ENCODE results near the gene ATM. TPM values are rescaled to one million over a fixed set of nuclear protein-coding genes. Genes with fewer than 3 reads are reported as not detected.
A peak's percentile ranks its signal among the peaks of the same experiment; 100 is the strongest.

The ATM gene
- total and polyA plus RNA-seq, 8 donors, result 19.3 to 68.6 (median 44.7) TPM

DNA sequence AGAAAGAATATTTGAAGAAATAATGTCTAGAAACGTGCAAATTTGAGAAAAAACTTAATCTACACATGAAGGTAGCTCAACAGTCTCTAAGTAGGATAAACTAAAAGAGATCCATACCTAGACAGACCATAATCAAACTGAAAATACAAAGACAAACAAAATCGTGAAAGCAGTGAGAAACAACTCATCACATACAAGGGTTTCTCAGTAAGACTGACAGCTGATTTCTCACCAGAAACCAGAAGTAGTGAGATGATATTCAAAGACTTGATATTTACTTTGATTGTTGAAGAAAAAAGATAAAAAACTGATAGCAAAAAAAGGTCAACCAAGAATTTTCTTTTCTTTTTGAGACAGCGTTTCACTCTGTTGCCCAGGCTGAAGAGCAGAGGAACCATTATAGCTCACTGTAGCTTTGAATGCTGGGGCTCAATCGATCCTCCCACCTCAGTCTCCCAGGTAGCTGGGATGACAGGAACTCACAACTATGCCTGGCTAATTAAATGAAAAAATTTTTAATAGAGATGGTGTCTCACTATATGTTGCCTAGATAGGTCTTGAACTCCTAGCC, 17.9 kb upstream of the ATM start:
- WGBS, 2 donors, result 95 to 97% methylated on average over 4 of the region's 4 CpGs
- no peak overlapping the region for H3K4me3 ChIP-seq
- no peak for FAIRE-seq
- no peaks in the 10 kb centered on the region for H3K27me3 ChIP-seq
- H3K36me3 ChIP-seq, result peaks cover 0 to 17% (median 14%) of the 10 kb centered on the region in 3 donors
- intact Hi-C loops (cut with DNase I), result no loop called here
- no peaks in the 10 kb centered on the region for H3K4me1 ChIP-seq
- DNase-seq, result no peak
- no peaks in the 10 kb centered on the region for H3K9me3 ChIP-seq
- H3K27ac ChIP-seq, result no peak overlapping the region
- no peak for TF ChIP-seq CTCF (IDR thresholded peaks at IDR 0.05)
- ATAC-seq, result no peak

DNA sequence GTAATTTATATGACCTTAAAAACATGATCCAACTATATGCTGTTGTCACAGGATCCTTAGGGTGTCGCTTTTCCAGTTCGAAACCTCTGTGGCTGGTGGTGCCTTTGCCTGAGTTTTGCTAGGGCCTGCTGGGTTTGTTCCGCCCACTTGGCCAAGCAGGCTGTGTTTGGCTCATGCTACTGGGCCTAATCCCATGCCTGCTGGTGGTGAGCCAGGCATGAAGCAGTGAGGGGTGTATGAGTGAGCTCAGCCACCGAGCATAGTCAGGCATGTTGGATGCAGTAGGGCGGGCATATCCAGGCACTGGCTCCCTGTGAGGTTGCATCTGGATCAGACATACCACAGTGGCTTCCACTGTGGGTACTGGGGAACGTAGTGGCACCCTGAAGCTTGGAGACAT, 16.7 kb upstream of the ATM start:
- no peak for TF ChIP-seq CTCF (IDR thresholded peaks at IDR 0.05)
- no peaks in the 10 kb centered on the region for H3K4me1 ChIP-seq
- no peak for DNase-seq
- no peak overlapping the region for H3K27ac ChIP-seq
- WGBS, 2 donors, result 97 to 99% methylated on average over 5 to 6 of the region's 6 CpGs
- H3K27me3 ChIP-seq, result no peaks in the 10 kb centered on the region
- FAIRE-seq, result no peak
- no peaks in the 10 kb centered on the region for H3K9me3 ChIP-seq
- no peak for ATAC-seq
- peaks cover 0 to 17% (median 14%) of the 10 kb centered on the region in 3 donors for H3K36me3 ChIP-seq
- H3K4me3 ChIP-seq, result no peak overlapping the region
- intact Hi-C loops (cut with DNase I), result no loop called here

- Histone ChIP-seq H3K4me3 (no peak overlapping the region), H3K27ac (no peak overlapping the region), H3K27me3 (no peaks in the 10 kb centered on the region), H3K9me3 (no peaks in the 10 kb centered on the region), H3K4me1 (no peaks in the 10 kb centered on the region), H3K36me3 (peaks cover 0 to 17% (median 14%) of the 10 kb centered on the region in 3 donors)
- intact Hi-C loops (cut with DNase I), result no loop called here
- WGBS, 2 donors, result 84 to 91% methylated on average over 8 of the region's 8 CpGs
- DNase-seq, result no peak
- FAIRE-seq, result no peak
- TF ChIP-seq CTCF (IDR thresholded peaks at IDR 0.05), result no peak
- no peak for ATAC-seq
Observed at GRCh38 chr11:108206969-108207682, 15.7 kb upstream of the ATM start.

GRCh38 chr11:108207683-108208060, 15.2 kb upstream of the ATM start:
- no peak for ATAC-seq
- FAIRE-seq, result no peak
- Histone ChIP-seq H3K9me3 (no peaks in the 10 kb centered on the region), H3K4me3 (no peak overlapping the region), H3K27ac (no peak overlapping the region), H3K27me3 (no peaks in the 10 kb centered on the region), H3K36me3 (peaks cover 0 to 17% (median 14%) of the 10 kb centered on the region in 3 donors), H3K4me1 (no peaks in the 10 kb centered on the region)
- peak in 1 of 6 donors; percentile 45 for DNase-seq
- WGBS, 2 donors, result 97 to 100% methylated on average over 6 of the region's 6 CpGs
- no peak for TF ChIP-seq CTCF (IDR thresholded peaks at IDR 0.05)
- intact Hi-C loops (cut with DNase I), result no loop called here

DNA sequence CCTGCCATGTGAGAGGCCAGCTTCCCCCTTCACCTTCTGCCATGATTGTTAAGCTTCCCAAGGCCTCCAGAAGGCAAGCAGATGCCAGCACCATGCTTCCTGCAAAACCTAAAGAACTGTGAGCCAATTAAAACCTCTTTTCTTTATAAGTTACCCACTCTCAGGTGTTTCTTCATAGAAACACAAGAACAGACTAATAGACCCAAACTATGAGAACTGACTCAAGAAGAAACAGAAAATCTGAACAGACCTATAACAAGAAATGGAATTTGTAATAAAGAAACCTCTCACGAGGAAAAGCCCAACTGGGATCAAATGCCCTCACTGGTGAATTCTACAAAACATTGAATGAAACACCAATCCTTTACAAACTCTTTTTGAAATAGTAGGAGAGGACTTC, 12.4 kb upstream of the ATM start:
- H3K27me3 ChIP-seq, result no peaks in the 10 kb centered on the region
- peaks cover 0 to 17% (median 14%) of the 10 kb centered on the region in 3 donors for H3K36me3 ChIP-seq
- no peak overlapping the region for H3K4me3 ChIP-seq
- no peaks in the 10 kb centered on the region for H3K4me1 ChIP-seq
- DNase-seq (no peak), ATAC-seq (no peak), FAIRE-seq (no peak)
- H3K9me3 ChIP-seq, result no peaks in the 10 kb centered on the region
- no peak for TF ChIP-seq CTCF (IDR thresholded peaks at IDR 0.05)
- no peak overlapping the region for H3K27ac ChIP-seq
- WGBS, 2 donors, result 93 to 100% methylated on average over 1 of the region's 1 CpG
- intact Hi-C loops (cut with DNase I), result no loop called here

Data from pancreas (tissue), 10 donors.